WERI-Rb-1 (cell line): Measurements from ENCODE around the gene AGR2.

Source experiments
- DNase-seq: peaks from one replicate; pipeline ENCODE4 v3.0.0-alpha.2; 2020
- H3K27ac ChIP-seq: fragments of 250-450 bp; sonication (Bioruptor Pico); 2 replicates; pipeline ENCODE4 v1.5.1; 2020; ENCODE audit warnings: mild to moderate bottlenecking, moderate library complexity
- H3K27me3 ChIP-seq: fragments of 250-450 bp; sonication (Bioruptor Pico); 2 replicates; pipeline ENCODE4 v1.5.1; 2021; ENCODE audit warnings: mild to moderate bottlenecking, low read depth, moderate library complexity; ENCODE audit not compliant: insufficient read depth, severe bottlenecking
- H3K36me3 ChIP-seq: fragments of 250-450 bp; sonication (Bioruptor Pico); 2 replicates; pipeline ENCODE4 v1.5.1; 2020; ENCODE audit warnings: mild to moderate bottlenecking, moderate library complexity
- H3K4me3 ChIP-seq: 2 replicates; pipeline ENCODE4 v1.5.1; 2011; ENCODE audit warnings: low read depth, mild to moderate bottlenecking, control low read depth, low read length
- H3K9me3 ChIP-seq: fragments of 250-450 bp; sonication (Bioruptor Pico); 2 replicates; pipeline ENCODE4 v1.5.1; 2021; ENCODE audit warnings: mild to moderate bottlenecking, moderate library complexity; ENCODE audit not compliant: severe bottlenecking
- CTCF ChIP-seq: IDR thresholded peaks from 2 replicates; pipeline ENCODE4 v1.5.1; 2011; ENCODE audit warnings: low read depth, mild to moderate bottlenecking, control low read depth, inconsistent platforms, low read length

AGR2 gene

GRCh38 chr7:16743236-16743635 is 61.6 kb downstream of the AGR2 start:
- no peak for DNase-seq
- no peak overlapping the region for H3K27ac ChIP-seq
- H3K4me3 ChIP-seq, result no peak overlapping the region
- no peaks in the 10 kb centered on the region for H3K27me3 ChIP-seq
- no peaks in the 10 kb centered on the region for H3K36me3 ChIP-seq
- no peaks in the 10 kb centered on the region for H3K9me3 ChIP-seq
- no peak for TF ChIP-seq CTCF

- Histone ChIP-seq H3K9me3 (no peaks in the 10 kb centered on the region), H3K36me3 (no peaks in the 10 kb centered on the region), H3K4me3 (no peak overlapping the region), H3K27me3 (no peaks in the 10 kb centered on the region), H3K27ac (no peak overlapping the region)
- TF ChIP-seq CTCF, result no peak
- no peak for DNase-seq
Observed at GRCh38 chr7:16742547-16742946, 62.3 kb downstream of the AGR2 start.
